NCI-H2107 treated with DMSO at 0.1 percent for 48 hours (cell line): ENCODE measurements around the gene SMIM35.

Source experiments
- DNase-seq: peaks from one replicate; lab custom pipeline; 2025; ENCODE audit not compliant: unreplicated experiment; lab: John Stamatoyannopoulos, UW

SMIM35 gene

DNA sequence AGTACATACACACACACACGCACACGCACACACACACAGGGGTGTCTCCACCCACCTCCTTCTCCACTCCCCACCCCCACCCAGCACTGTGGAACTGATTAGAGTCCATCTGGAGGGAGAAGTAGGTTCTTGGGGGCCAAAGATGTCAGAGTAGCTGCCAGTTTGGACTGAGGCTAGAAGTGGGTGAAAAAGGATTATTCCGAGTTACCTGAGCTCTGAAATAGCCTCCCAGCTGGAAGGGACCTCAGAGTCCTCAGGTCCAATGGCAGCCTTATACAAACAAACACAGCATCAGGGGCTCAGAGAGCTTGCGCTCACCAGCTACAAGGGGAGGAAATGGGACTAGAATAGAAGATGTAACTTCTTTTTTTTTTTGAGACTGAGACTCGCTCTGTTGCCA is 79.7 kb downstream of the SMIM35 start:
- no peak for DNase-seq

DNA sequence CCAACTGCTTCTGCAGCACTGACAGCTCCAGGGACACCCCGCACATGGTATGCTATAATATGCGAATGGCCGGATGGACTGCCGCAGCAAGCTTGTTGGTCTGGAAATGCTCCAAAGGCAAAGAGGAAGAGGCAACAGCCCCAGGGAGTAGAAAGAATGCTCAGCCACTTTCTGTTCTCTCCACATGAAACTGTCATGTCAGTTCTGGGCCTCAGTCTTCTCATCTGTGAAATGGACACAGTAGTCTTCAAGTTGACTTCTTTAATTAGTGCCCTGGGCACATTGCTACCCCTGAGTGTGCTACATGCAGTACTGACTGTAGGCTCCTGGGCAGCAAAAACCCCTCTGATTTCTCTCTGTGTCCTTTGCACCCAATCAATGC is 80.6 kb downstream of the SMIM35 start:
- DNase-seq: no peak

DNA sequence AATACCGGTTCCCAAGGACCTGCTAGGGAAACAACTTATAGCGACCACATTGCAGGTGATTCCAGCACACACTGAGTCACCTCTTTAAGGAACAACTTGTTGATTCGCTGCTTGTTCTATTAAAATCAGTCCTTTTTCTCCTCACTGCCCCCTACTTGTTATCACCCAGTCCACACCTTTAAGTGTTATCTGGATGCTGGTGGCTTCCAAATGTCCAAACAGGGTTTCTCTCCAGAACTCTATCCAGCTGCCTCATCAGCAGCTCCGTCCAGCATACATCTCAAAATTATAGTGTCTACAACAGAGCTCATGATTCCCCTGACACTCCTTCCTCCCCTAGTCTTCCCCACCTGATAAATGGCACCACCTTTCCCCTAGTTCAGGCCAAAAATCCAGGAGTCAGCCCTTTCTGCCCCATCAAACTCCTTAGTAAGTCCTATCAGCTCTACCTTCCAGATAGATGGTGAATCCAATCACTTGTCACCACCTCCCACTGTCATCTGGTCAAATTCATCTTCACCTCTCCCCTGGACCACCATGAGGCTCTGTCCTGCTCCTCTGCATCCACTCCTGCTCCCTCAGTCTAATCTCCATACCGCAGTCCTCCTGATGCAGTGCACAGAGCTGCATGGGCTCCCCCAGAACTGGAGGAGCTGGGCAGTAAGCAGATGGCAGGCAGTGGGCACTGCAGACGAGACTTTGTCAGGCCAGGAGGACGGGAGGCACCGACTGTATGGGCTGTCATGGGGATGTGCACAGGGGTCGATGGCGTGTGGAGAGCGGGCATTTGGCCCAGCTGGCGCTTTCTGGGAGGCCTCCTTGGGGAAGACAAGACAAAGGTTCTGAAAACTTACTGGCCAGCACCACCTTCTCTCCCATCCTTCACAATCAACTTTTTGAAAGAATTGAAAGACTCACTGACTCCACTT is 81.3 kb downstream of the SMIM35 start:
- no peak for DNase-seq

- no peak for DNase-seq
These were observed 82.1 kb downstream of the SMIM35 start for GRCh38 chr11:118004543-118005223.

GRCh38 chr11:118003456-118003855 is 83.3 kb downstream of the SMIM35 start:
- no peak for DNase-seq

DNA sequence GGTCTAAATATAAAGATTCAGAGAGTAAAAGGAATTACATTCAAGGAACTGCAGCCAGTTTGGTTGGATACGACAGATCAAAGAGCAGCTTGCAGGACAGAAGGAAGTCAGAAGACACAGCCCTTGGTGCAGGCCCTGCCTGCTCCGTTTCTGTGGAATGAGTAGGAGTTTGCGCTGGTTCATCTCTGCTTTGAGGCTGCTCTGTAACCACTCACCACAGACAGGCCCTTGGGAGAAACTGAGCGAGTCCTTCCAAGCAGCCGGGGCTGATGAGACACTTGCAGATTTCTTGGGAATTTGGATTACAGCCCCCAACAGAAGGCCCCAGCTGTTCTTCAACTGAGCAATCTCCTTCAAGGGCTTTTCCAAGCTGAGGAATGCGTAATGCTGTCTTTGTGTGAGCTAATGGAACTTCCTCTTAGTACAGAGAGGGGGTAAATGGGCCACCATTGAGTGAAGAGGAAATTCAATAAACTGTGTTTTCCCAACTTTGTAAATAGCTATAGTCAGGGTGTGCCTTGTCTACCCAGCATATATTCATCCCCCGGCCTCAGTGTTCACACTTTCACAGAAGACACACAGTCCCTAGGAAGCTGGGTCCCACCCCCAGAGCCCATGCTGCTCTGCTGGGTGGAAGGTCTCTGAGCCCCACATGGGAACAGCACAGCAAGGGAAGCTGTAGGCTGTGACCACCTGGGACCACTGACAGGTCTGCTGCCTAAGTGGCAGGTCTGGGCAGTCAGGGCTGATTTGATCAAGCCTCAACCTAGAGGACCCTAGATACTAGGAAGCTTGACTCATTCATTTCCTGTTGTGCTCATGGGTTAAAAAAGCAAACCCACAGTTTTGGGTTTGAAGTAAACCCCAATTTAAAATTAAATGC is 84.0 kb downstream of the SMIM35 start:
- no peak for DNase-seq

DNA sequence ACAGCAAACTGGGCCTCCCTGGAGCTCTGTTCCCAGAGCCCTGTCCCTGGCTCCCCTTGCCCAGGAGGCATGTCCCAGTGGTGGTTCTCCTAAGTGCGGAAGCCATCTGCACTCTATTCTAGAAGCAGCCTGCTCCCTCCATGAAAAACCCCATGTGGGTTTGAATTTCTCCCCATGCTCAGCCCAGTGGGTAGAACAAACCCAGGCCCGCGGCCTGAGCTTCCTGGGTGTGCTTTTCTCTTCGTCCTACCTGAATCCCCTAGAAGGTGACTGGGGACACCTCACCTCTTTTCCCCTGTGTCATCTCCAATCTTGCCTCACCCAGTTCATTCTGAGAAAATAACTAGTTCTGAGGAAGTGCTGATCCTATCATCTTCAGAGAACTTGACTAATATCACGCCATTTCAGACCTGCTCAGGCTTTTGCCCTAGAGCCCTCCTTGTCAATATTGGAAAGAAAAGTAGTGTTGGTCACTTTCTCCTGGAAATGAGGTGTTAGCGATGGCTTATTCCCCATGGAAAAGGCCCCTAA is 84.7 kb downstream of the SMIM35 start:
- no peak for DNase-seq

DNA sequence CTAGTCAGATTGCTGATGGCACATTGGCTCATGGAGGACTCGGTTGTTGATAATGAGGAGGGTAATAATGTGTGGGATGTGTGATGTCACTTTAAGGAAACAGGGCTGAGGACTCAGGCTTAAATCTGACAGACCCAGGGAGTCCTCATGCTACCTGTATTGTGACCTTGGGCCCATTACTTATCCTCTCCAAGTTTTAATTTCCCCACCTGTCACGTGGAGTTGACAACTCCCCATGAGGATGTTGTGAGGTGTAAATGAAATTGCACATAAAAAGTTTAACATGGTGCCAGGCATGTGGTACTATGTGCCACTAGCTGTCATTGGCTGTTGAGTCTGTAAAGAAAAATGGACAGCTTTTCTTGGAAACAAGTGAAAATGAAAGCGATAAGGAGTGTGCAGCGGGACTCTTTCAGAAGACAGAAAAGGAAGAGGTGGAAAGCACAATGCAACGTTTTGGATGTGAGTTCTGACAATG is 85.2 kb downstream of the SMIM35 start:
- DNase-seq: no peak

- no peak for DNase-seq
These were observed 85.9 kb downstream of the SMIM35 start for GRCh38 chr11:118000850-118001228.

GRCh38 chr11:118000067-118000849 is 86.5 kb downstream of the SMIM35 start:
- DNase-seq: no peak

GRCh38 chr11:117999354-117999993 is 87.3 kb downstream of the SMIM35 start:
- DNase-seq: no peak

DNA sequence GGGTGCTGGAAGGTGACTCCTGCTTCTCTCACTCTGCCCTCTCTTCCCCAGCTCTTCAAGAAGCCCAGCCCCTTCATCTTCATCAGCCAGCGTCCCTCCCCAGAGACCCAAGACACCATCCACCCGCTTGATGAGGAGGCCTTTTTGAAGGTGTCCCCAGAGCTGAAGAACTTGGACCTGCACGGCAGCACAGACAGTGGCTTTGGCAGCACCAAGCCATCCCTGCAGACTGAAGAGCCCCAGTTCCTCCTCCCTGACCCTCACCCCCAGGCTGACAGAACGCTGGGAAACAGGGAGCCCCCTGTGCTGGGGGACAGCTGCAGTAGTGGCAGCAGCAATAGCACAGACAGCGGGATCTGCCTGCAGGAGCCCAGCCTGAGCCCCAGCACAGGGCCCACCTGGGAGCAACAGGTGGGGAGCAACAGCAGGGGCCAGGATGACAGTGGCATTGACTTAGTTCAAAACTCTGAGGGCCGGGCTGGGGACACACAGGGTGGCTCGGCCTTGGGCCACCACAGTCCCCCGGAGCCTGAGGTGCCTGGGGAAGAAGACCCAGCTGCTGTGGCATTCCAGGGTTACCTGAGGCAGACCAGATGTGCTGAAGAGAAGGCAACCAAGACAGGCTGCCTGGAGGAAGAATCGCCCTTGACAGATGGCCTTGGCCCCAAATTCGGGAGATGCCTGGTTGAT is 88.0 kb downstream of the SMIM35 start:
- no peak for DNase-seq

GRCh38 chr11:117997823-117998579 is 88.8 kb downstream of the SMIM35 start:
- no peak for DNase-seq

GRCh38 chr11:117997406-117997805 is 89.4 kb downstream of the SMIM35 start:
- no peak for DNase-seq

GRCh38 chr11:117996058-117996457 is 90.7 kb downstream of the SMIM35 start:
- DNase-seq: no peak

- no peak for DNase-seq
These were observed 91.3 kb downstream of the SMIM35 start for GRCh38 chr11:117995472-117995871.

- DNase-seq: no peak
These were observed 92.6 kb downstream of the SMIM35 start for GRCh38 chr11:117993988-117994745.

DNA sequence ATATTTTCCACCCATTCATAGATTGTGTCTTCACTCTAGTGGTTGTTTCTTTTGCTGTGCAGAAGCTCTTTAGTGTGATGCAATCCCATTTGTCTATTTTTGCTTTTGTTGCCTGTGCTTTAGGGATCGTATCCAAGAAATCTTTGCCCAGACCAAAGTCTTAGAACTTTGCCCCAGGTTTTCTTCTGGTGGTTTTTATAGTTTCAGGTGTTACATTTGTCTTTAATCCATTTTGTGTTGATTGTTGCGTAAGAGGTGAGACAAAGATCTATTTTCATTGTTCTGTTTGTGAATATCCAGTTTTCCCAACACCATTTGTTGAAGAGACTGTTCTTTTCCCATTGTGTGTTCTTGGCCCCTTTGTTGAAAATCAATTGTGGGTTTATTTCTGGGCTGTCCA is 94.1 kb downstream of the SMIM35 start:
- no peak for DNase-seq
